Measurements from ENCODE around the gene UGT1A8.

Gene UGT1A8

DNA sequence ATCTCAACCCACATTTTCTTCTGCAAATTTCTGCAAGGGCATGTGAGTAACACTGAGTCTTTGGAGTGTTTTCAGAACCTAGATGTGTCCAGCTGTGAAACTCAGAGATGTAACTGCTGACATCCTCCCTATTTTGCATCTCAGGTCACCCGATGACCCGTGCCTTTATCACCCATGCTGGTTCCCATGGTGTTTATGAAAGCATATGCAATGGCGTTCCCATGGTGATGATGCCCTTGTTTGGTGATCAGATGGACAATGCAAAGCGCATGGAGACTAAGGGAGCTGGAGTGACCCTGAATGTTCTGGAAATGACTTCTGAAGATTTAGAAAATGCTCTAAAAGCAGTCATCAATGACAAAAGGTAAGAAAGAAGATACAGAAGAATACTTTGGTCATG is 150.6 kb downstream of the UGT1A8 start:
- no peak for DNase-seq (ENCODE audit: low read depth)
- TF ChIP-seq, protein P1, sequence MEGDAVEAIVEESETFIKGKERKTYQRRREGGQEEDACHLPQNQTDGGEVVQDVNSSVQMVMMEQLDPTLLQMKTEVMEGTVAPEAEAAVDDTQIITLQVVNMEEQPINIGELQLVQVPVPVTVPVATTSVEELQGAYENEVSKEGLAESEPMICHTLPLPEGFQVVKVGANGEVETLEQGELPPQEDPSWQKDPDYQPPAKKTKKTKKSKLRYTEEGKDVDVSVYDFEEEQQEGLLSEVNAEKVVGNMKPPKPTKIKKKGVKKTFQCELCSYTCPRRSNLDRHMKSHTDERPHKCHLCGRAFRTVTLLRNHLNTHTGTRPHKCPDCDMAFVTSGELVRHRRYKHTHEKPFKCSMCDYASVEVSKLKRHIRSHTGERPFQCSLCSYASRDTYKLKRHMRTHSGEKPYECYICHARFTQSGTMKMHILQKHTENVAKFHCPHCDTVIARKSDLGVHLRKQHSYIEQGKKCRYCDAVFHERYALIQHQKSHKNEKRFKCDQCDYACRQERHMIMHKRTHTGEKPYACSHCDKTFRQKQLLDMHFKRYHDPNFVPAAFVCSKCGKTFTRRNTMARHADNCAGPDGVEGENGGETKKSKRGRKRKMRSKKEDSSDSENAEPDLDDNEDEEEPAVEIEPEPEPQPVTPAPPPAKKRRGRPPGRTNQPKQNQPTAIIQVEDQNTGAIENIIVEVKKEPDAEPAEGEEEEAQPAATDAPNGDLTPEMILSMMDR (IDR thresholded peaks at IDR 0.05; ENCODE audit: low read depth, low read length, missing control alignments): no peak
- H3K4me3 ChIP-seq (ENCODE audit: low read depth, low read length): no peak overlapping the region

DNA sequence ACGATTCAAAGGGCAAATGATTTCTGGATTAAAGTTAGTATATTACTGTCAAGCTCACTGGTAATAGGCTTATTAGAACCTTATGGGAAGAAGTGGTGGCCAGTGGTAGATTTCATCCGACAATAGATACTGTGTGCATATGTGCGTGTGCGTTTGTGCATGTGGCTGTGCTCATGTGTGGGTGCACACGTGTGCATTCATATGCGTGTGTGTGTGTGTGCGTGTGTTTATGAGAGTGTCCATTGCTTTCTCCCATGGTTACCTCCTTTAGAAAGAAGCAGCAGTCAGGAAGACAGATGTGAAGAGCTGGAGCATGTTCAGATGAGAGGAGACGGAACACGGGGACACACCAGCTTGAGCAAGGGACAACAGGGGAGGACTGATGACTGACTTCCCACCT is 151.8 kb downstream of the UGT1A8 start:
- no peak for DNase-seq (ENCODE audit: low read depth)
- H3K4me3 ChIP-seq (ENCODE audit: low read depth, low read length): no peak overlapping the region
- TF ChIP-seq, protein P1 (IDR thresholded peaks at IDR 0.05; ENCODE audit: low read depth, low read length, missing control alignments): no peak

DNA sequence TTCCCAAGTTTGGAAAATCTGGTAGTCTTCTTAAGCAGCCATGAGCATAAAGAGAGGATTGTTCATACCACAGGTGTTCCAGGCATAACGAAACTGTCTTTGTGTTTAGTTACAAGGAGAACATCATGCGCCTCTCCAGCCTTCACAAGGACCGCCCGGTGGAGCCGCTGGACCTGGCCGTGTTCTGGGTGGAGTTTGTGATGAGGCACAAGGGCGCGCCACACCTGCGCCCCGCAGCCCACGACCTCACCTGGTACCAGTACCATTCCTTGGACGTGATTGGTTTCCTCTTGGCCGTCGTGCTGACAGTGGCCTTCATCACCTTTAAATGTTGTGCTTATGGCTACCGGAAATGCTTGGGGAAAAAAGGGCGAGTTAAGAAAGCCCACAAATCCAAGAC is 154.7 kb downstream of the UGT1A8 start:
- no peak overlapping the region for H3K4me3 ChIP-seq (ENCODE audit: low read depth, low read length)
- DNase-seq (ENCODE audit: low read depth): no peak
- TF ChIP-seq, protein P1 (IDR thresholded peaks at IDR 0.05; ENCODE audit: low read depth, low read length, missing control alignments): no peak

DNA sequence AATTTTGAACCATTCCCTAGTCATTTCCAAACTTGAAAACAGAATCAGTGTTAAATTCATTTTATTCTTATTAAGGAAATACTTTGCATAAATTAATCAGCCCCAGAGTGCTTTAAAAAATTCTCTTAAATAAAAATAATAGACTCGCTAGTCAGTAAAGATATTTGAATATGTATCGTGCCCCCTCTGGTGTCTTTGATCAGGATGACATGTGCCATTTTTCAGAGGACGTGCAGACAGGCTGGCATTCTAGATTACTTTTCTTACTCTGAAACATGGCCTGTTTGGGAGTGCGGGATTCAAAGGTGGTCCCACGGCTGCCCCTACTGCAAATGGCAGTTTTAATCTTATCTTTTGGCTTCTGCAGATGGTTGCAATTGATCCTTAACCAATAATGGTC is 155.2 kb downstream of the UGT1A8 start:
- DNase-seq (ENCODE audit: low read depth): no peak
- TF ChIP-seq, protein P1 (IDR thresholded peaks at IDR 0.05; ENCODE audit: low read depth, low read length, missing control alignments): no peak
- H3K4me3 ChIP-seq (ENCODE audit: low read depth, low read length): no peak overlapping the region

DNA sequence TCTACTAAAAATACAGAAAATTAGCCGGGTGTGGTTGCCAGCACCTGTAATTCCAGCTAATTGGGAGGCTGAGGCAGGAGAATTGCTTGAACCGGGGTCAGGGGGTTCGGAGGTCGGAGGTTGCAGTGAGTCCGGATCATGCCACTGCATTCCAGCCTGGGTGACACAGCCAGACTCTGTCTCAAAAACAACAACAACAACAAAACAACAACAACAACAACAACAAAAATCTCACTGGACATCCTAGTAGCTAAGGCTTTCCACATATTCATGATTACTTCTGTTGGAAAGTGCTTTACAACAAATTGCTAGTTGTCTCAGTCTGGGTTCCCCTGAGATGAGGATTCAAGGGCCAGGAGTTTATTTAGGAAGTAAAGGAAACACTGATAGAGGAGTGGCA is 156.4 kb downstream of the UGT1A8 start:
- no peak overlapping the region for H3K4me3 ChIP-seq (ENCODE audit: low read depth, low read length)
- no peak for DNase-seq (ENCODE audit: low read depth)
- TF ChIP-seq, protein P1 (IDR thresholded peaks at IDR 0.05; ENCODE audit: low read depth, low read length, missing control alignments): no peak

DNA sequence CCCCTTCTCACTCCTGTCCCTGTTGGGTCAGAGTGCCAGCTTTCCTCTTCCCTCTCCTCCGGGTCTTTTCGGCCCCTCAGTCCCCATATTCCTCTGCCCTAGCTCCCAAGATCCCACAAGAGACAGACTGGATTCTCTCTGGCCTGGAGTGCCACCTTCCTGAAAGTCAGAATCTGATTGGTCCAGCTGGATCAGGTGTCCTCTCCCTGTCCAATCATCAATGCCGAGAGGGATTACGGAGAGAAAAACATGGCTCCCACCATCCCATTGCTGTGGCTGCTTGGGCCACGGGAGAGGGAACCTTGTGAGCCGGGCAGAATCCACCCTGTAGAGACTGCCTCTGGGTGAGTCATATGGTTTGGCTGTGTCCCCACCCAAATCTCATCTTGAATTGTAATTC is 158.0 kb downstream of the UGT1A8 start:
- no peak overlapping the region for H3K4me3 ChIP-seq (ENCODE audit: low read depth, low read length)
- no peak for DNase-seq (ENCODE audit: low read depth)
- TF ChIP-seq, protein P1 (IDR thresholded peaks at IDR 0.05; ENCODE audit: low read depth, low read length, missing control alignments): no peak

DNA sequence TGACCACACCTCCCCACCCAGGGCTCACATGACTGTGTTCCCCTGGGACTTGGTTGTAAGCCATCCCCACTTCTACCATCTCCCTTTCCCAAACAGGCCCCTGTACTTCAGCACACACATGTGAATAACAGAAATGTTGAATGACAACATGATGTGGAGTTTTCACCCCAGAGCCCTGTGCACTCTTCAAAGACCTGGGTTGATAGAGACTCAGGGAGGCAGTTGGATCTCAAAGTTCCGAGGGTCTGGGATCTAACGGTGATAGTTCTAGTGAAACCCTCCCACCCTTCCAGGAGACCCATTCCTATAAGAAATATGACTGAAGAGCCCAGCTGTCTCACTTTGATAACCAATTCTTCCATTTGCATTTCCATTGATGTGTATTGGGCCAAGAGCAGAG is 160.6 kb downstream of the UGT1A8 start, which contains the start of gene MROH2A:
MROH2A (plus strand) TSS at position 301 of the 400 bp plus-strand sequence. CDS start 1,029 bp downstream, outside the sequence.
- TF ChIP-seq, protein P1 (IDR thresholded peaks at IDR 0.05; ENCODE audit: low read depth, low read length, missing control alignments): no peak
- no peak for DNase-seq (ENCODE audit: low read depth)

More for the DNA sequence above, 160.6 kb downstream of the UGT1A8 start, which contains the start of gene MROH2A:
- no peak within 1 kb of the TSS for H3K4me3 ChIP-seq (ENCODE audit: low read depth, low read length)

Data from GM12864 (cell line).